Fibroblast of lung (primary cell): ENCODE measurements around the gene TDP1. TPM values are rescaled to one million over a fixed set of nuclear protein-coding genes. Genes with fewer than 3 reads are reported as not detected.

Source experiments
- DNase-seq, 2 donors: peaks; one replicate each; pipeline versions ENCODE4 v3.0.0 to v3.0.0-alpha.2; 2010; ENCODE audit warnings: low read depth in 2 of 2
- H2AFZ ChIP-seq: 2 replicates; pipeline ENCODE4 v1.5.1; 2012; ENCODE audit warnings: low read length, control low read depth, inconsistent platforms
- H3K27ac ChIP-seq: 2 replicates; pipeline ENCODE4 v1.5.1; 2011; ENCODE audit warnings: low read length, control low read depth; ENCODE audit not compliant: insufficient read depth
- H3K27me3 ChIP-seq: 2 replicates; pipeline ENCODE4 v1.5.1; 2011; ENCODE audit warnings: mild to moderate bottlenecking, low read length; ENCODE audit not compliant: control insufficient read depth, insufficient read depth
- H3K36me3 ChIP-seq: 2 replicates; pipeline ENCODE4 v1.5.1; 2011; ENCODE audit warnings: low read length; ENCODE audit not compliant: control insufficient read depth, insufficient read depth
- H3K4me1 ChIP-seq: 2 replicates; pipeline ENCODE4 v1.5.1; 2011; ENCODE audit warnings: low read length; ENCODE audit not compliant: control insufficient read depth, insufficient read depth; ENCODE audit errors: extremely low read depth
- H3K4me2 ChIP-seq: 2 replicates; pipeline ENCODE4 v1.5.1; 2011; ENCODE audit warnings: low read length, control low read depth; ENCODE audit not compliant: insufficient read depth; ENCODE audit errors: extremely low read depth
- H3K4me3 ChIP-seq, 4 experiments: fragments of 200-600 bp in 1 of 4; sonication (generic) in 1 of 4; replicated peaks in 1 of 4; 2 replicates each; pipeline ENCODE4 v1.5.1; 2011 to 2016; ENCODE audit warnings: low read length in 4 of 4, low read depth in 3 of 4, mild to moderate bottlenecking in 3 of 4, control low read depth in 2 of 4, inconsistent platforms in 1 of 4, mixed read lengths in 1 of 4; ENCODE audit not compliant: insufficient read depth in 1 of 4; ENCODE audit errors: control extremely low read depth in 1 of 4
- H3K79me2 ChIP-seq: 2 replicates; pipeline ENCODE4 v1.5.1; 2012; ENCODE audit warnings: mild to moderate bottlenecking, low read length, inconsistent platforms; ENCODE audit not compliant: control insufficient read depth, insufficient read depth
- H3K9ac ChIP-seq: 2 replicates; pipeline ENCODE4 v1.5.1; 2011; ENCODE audit warnings: mild to moderate bottlenecking, low read length, control low read depth; ENCODE audit not compliant: insufficient read depth
- H3K9me3 ChIP-seq: 2 replicates; pipeline ENCODE4 v1.5.1; 2012; ENCODE audit warnings: low read depth, low read length; ENCODE audit not compliant: control insufficient read depth, insufficient read depth
- H4K20me1 ChIP-seq: 2 replicates; pipeline ENCODE4 v1.5.1; 2011; ENCODE audit warnings: low read length; ENCODE audit not compliant: control insufficient read depth, insufficient read depth; ENCODE audit errors: extremely low read depth
- EZH2 ChIP-seq: IDR thresholded peaks from 2 replicates; pipeline ENCODE4 v1.5.1; 2012; ENCODE audit warnings: low read length, control low read depth, mild to moderate bottlenecking; ENCODE audit errors: missing control alignments
- polyA plus RNA-seq, 2 donors: library from polyadenylated mRNA; depleted of rRNA in 1 of 2; stranded (reverse) in 1 of 2; unstranded in 1 of 2; fragments of >200 nt; gene quantifications; 2 replicates each; pipeline ENCODE4 v1.2.1, GENCODE V29; 2011 to 2012; ENCODE audit warnings: missing spikeins in 1 of 2
- total RNA-seq: library from RNA; depleted of rRNA; stranded (reverse); fragments of >200 nt; gene quantifications from 2 replicates; pipeline ENCODE4 v1.2.1, GENCODE V29; 2014
- TF ChIP-seq, protein P1 (sequence below), 2 donors: IDR thresholded peaks in 1 of 2; conservative IDR thresholded peaks in 1 of 2; 1 replicate in 1 of 2; 2 replicates in 1 of 2; pipeline ENCODE4 v1.5.1; 2011 to 2012; ENCODE audit warnings: low read length in 2 of 2, control low read depth in 1 of 2, inconsistent platforms in 1 of 2, low read depth in 1 of 2, mild to moderate bottlenecking in 1 of 2

TDP1 gene
- total and polyA plus RNA-seq, 2 donors (not counting 1 experiment from before 2014, with no cell fraction given) = 11.7 to 13.7 TPM

DNA sequence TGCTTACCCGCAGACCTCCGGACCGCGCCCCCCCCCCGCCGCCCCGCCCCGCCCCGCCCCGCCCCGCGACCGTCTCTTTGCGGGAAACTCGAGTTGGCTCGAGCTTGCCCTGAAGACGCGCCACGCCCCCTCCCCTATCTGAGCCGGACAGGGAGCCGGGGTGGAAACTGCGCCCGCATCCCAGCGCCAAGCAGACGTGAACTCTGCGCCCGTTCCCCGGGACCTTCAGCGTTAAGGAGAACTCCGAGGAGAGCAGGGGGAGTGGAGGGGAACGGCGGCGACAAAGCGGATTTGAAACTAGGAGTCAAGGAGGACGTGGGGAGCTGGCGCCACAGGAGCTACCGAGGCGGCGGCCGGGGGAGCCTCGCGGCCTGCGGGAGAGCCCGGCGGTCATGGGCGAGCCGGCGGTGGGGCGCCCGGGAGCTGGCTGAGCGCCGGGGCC lies 106.0 kb downstream of the TDP1 start, which contains the start of gene KCNK13:
KCNK13 (plus strand) TSS at position 310 of the 442 bp plus-strand sequence. CDS start 212 bp downstream, outside the sequence.
- no peak for DNase-seq

DNA sequence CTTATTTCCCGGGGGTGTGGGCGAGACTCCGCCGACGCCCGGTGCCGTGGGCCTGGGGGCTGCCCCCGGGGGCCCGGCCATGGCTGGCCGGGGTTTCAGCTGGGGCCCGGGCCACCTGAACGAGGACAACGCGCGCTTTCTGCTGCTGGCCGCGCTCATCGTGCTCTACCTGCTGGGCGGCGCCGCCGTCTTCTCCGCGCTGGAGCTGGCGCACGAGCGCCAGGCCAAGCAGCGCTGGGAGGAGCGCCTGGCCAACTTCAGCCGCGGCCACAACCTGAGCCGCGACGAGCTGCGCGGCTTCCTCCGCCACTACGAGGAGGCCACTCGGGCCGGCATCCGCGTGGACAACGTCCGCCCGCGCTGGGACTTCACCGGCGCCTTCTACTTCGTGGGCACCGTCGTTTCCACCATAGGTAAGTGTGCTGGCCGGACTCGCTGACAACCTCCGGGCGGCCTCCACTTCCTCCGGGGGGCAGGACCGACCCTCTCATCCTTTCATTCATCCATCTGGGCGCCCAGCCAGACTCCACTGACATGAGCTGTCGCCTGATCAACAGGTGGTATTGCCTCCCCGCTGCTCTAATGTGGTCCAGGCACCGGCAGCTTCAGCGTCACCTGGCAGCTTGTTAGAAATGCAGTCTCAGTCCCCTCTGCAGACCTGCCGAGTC lies 106.5 kb downstream of the TDP1 start:
- no peak overlapping the region for H3K27ac ChIP-seq
- H3K27me3 ChIP-seq = peaks cover 42% of the 10 kb centered on the region
- no peak overlapping the region for H3K9ac ChIP-seq
- no peaks in the 10 kb centered on the region for H3K9me3 ChIP-seq
- H3K36me3 ChIP-seq = no peaks in the 10 kb centered on the region
- no peaks in the 10 kb centered on the region for H4K20me1 ChIP-seq
- DNase-seq = peak in 1 of 2 donors; percentile 11
- H2AFZ ChIP-seq = no peak overlapping the region
- peak; percentile 99 for TF ChIP-seq EZH2
- TF ChIP-seq, protein P1, sequence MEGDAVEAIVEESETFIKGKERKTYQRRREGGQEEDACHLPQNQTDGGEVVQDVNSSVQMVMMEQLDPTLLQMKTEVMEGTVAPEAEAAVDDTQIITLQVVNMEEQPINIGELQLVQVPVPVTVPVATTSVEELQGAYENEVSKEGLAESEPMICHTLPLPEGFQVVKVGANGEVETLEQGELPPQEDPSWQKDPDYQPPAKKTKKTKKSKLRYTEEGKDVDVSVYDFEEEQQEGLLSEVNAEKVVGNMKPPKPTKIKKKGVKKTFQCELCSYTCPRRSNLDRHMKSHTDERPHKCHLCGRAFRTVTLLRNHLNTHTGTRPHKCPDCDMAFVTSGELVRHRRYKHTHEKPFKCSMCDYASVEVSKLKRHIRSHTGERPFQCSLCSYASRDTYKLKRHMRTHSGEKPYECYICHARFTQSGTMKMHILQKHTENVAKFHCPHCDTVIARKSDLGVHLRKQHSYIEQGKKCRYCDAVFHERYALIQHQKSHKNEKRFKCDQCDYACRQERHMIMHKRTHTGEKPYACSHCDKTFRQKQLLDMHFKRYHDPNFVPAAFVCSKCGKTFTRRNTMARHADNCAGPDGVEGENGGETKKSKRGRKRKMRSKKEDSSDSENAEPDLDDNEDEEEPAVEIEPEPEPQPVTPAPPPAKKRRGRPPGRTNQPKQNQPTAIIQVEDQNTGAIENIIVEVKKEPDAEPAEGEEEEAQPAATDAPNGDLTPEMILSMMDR (conservative IDR thresholded peaks at IDR 0.05 in 1 of 2, IDR thresholded peaks at IDR 0.05 in 1 of 2; ENCODE audit: low read depth in 1 of 2, low read length in 2 of 2) = no peak
- H3K4me1 ChIP-seq = no peaks in the 10 kb centered on the region
- no peaks in the 10 kb centered on the region for H3K79me2 ChIP-seq
- no peak overlapping the region for H3K4me3 ChIP-seq
- peak overlapping the region; percentile 5 for H3K4me2 ChIP-seq

More for the DNA sequence above, 106.0 kb downstream of the TDP1 start, which contains the start of gene KCNK13:
- H3K9me3 ChIP-seq = no peaks in the 10 kb centered on the region
- no peaks in the 10 kb centered on the region for H3K4me1 ChIP-seq
- no peak within 1 kb of the TSS for H3K27ac ChIP-seq
- no peaks in the 10 kb centered on the region for H3K36me3 ChIP-seq
- no peaks in the 10 kb centered on the region for H4K20me1 ChIP-seq
- no peak within 1 kb of the TSS for H2AFZ ChIP-seq
- H3K4me2 ChIP-seq = peak within 1 kb of the TSS; percentile 81
- no peaks in the 10 kb centered on the region for H3K79me2 ChIP-seq
- TF ChIP-seq EZH2 = no peak
- TF ChIP-seq, protein P1 (conservative IDR thresholded peaks at IDR 0.05 in 1 of 2, IDR thresholded peaks at IDR 0.05 in 1 of 2; ENCODE audit: low read depth in 1 of 2, low read length in 2 of 2) = no peak
- peaks cover 42% of the 10 kb centered on the region for H3K27me3 ChIP-seq
- no peak within 1 kb of the TSS for H3K9ac ChIP-seq
- H3K4me3 ChIP-seq = peak within 1 kb of the TSS; percentile 11 to 54 (median 32)

DNA sequence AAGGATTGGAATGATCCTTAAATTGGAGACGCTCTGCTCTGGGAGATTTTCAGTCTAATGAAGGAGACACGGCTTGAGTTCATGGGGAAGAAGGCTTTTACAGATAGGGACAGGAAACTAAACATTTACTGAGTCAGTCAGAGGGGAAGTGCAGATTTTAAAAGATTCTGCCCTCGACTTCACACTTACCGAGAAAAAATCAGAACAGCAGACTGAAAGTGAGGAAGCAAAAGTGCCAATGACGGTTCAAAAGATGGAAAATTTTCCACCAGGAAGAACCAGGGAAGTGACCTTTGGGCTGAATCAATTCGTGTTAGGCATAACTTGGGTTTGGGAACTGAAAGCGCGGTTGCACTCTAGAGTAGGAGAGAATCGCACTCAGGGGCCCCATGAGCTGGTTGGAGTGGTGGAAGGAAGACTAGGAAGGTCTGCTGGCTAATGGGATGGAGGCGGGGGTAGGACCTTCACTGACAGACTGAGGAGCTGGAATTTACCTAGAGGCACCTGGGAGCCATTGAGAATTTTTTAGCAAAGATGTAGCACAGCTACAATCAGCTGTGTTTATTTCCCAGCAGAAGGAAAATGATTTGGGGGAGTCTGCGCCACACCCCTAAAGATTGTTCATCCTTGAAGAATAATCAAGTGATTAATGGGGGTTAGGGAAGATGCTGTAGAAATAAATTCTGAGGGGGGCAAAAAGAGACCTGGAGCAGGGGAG lies 107.3 kb downstream of the TDP1 start:
- H2AFZ ChIP-seq = no peak overlapping the region
- TF ChIP-seq, protein P1 (conservative IDR thresholded peaks at IDR 0.05 in 1 of 2, IDR thresholded peaks at IDR 0.05 in 1 of 2; ENCODE audit: low read depth in 1 of 2, low read length in 2 of 2) = no peak
- no peak for TF ChIP-seq EZH2
- no peak overlapping the region for H3K4me3 ChIP-seq
- H3K9me3 ChIP-seq = no peaks in the 10 kb centered on the region
- H3K27me3 ChIP-seq = peaks cover 42% of the 10 kb centered on the region
- no peaks in the 10 kb centered on the region for H3K79me2 ChIP-seq
- H3K36me3 ChIP-seq = no peaks in the 10 kb centered on the region
- DNase-seq = no peak
- no peak overlapping the region for H3K4me2 ChIP-seq
- H3K9ac ChIP-seq = no peak overlapping the region
- no peak overlapping the region for H3K27ac ChIP-seq
- H3K4me1 ChIP-seq = no peaks in the 10 kb centered on the region
- no peaks in the 10 kb centered on the region for H4K20me1 ChIP-seq
